Activated naive CD4-positive, alpha-beta T cell treated with anti-CD3 and anti-CD28 coated beads for 36 hours (primary cell): ENCODE results near the gene IGSF10. TPM values are rescaled to one million over a fixed set of nuclear protein-coding genes. Genes with fewer than 3 reads are reported as not detected.
A peak's percentile ranks its signal among the peaks of the same experiment; 100 is the strongest.
"Not testable (repeated sequence)": the region's sequence is repeated elsewhere in the genome, so short reads cannot be mapped to it uniquely, and the experiment has no call there.

ENCODE experiments used
- CTCF ChIA-PET: fragments of 350-600 bp; sonication (Branson Sonifier 250); formaldehyde crosslinking; loops from one replicate; lab custom pipeline; 2021; ENCODE audit warnings: antibody characterized with exemption; lab: Charles Lee
- DNase-seq: peaks from one replicate; pipeline ENCODE4 v3.0.0-alpha.2; 2020
- H3K27ac Mint-ChIP-seq: one replicate; pipeline ENCODE4 v1.8.0; 2021; ENCODE audit warnings: mild to moderate bottlenecking, mixed read lengths
- H3K27me3 Mint-ChIP-seq: one replicate; pipeline ENCODE4 v1.8.0; 2021; ENCODE audit warnings: low read depth, mixed read lengths
- H3K36me3 Mint-ChIP-seq: one replicate; pipeline ENCODE4 v1.8.0; 2021; ENCODE audit warnings: low read depth, mixed read lengths
- H3K4me1 Mint-ChIP-seq: one replicate; pipeline ENCODE4 v1.8.0; 2021; ENCODE audit warnings: low read depth, mixed read lengths
- H3K4me3 Mint-ChIP-seq: one replicate; pipeline ENCODE4 v1.8.0; 2021; ENCODE audit warnings: mild to moderate bottlenecking, moderate library complexity, mixed read lengths
- H3K9me3 Mint-ChIP-seq: one replicate; pipeline ENCODE4 v1.8.0; 2021; ENCODE audit warnings: mixed read lengths
- intact Hi-C: fragments of 100-400 bp; cut with micrococcal nuclease; formaldehyde crosslinking; loops from one replicate; pipeline ENCODE4 v1.15.1; 2023
- total RNA-seq, 2 experiments: library from RNA; stranded (reverse); gene quantifications; one replicate each; pipeline ENCODE4 v1.2.3, GENCODE V29; 2021

The IGSF10 gene, protein sequence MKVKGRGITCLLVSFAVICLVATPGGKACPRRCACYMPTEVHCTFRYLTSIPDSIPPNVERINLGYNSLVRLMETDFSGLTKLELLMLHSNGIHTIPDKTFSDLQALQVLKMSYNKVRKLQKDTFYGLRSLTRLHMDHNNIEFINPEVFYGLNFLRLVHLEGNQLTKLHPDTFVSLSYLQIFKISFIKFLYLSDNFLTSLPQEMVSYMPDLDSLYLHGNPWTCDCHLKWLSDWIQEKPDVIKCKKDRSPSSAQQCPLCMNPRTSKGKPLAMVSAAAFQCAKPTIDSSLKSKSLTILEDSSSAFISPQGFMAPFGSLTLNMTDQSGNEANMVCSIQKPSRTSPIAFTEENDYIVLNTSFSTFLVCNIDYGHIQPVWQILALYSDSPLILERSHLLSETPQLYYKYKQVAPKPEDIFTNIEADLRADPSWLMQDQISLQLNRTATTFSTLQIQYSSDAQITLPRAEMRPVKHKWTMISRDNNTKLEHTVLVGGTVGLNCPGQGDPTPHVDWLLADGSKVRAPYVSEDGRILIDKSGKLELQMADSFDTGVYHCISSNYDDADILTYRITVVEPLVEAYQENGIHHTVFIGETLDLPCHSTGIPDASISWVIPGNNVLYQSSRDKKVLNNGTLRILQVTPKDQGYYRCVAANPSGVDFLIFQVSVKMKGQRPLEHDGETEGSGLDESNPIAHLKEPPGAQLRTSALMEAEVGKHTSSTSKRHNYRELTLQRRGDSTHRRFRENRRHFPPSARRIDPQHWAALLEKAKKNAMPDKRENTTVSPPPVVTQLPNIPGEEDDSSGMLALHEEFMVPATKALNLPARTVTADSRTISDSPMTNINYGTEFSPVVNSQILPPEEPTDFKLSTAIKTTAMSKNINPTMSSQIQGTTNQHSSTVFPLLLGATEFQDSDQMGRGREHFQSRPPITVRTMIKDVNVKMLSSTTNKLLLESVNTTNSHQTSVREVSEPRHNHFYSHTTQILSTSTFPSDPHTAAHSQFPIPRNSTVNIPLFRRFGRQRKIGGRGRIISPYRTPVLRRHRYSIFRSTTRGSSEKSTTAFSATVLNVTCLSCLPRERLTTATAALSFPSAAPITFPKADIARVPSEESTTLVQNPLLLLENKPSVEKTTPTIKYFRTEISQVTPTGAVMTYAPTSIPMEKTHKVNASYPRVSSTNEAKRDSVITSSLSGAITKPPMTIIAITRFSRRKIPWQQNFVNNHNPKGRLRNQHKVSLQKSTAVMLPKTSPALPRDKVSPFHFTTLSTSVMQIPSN (N-terminal part only)
- total RNA-seq: not detected

DNA sequence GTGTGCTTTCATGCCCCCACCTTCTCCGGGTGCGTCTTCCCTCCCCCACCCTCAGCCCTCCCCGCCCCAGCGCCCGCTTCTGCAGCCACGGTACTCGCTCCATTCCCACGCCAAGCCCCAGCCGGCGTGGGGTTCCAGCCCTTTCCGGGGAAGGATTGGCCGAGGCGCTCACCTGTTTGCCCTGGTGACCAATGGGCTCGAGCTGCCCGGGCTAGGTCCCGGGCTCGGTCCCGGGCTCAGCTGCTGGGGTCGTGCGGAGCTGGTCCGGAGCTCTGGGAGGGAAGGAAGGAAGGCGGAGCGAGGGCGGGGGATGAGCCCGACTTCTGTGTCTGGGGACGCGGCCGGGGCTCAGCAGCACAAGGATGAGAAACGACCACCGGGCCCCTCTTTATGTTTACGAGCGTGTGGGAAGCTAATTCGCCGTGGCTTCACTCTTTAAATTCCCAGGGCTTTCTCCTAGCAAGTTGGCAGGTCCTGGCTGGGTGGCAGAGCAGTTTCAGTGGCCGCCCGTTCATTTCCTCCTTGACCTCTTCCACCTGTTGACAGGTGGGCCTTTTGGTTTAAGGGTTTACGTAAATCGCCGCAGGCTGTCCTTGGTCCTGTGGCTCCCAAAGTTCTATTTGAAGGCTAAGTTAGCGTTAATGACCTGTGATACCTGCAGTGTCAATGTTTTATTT lies at the start of gene IGSF10:
IGSF10 (minus strand) TSS at position 288 of the 677 bp plus-strand sequence. CDS start 2,352 bp downstream, outside the sequence.
- Mint-ChIP-seq H3K27me3 (peaks cover 17% of the 10 kb centered on the region), H3K4me1 (peaks cover 2% of the 10 kb centered on the region), H3K27ac (no peak within 1 kb of the TSS), H3K4me3 (peak within 1 kb of the TSS; percentile 0), H3K36me3 (no peaks in the 10 kb centered on the region), H3K9me3 (no peaks in the 10 kb centered on the region)
- CTCF ChIA-PET: no interaction called here
- no peak for DNase-seq
- intact Hi-C loops: loop anchor here (10.0 kb wide), 1 partner anchor 296 kb away; no protein-coding TSS in a partner anchor

DNA sequence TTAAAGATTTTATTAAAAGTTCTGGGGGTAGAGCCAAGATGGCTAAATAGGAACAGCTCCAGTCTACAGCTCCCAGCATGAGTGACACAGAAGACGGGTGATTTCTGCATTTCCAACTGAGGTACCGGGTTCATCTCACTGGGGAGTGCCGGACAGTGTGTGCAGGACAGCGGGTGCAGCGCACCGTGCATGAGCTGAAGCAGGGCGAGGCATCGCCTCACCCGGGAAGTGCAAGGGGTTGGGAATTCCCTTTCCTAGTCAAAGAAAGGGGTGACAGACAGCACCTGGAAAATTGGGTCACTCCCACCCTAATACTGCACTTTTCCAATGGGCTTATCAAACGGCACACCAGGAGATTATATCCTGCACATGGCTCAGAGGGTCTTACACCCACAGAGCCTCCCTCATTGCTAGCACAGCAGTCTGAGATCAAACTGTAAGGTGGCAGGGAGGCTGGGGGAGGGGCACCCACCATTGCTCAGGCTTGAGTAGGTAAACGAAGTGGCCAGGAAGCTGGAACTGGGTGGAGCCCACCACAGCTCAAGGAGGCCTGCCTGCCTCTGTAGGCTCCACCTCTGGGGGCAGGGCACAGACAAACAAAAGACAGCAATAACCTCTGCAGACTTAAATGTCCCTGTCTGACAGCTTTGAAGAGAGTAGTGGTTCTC lies 48.7 kb upstream of the IGSF10 start:
- H3K36me3 Mint-ChIP-seq, H3K4me1 Mint-ChIP-seq, H3K4me3 Mint-ChIP-seq, H3K9me3 Mint-ChIP-seq, H3K27ac Mint-ChIP-seq, H3K27me3 Mint-ChIP-seq, DNase-seq, intact Hi-C loops: not testable (repeated sequence)
- CTCF ChIA-PET: interaction anchor here (0.6 kb wide), 1 partner anchor 1260 kb away, joined by 3 read pairs; no protein-coding TSS in a partner anchor

DNA sequence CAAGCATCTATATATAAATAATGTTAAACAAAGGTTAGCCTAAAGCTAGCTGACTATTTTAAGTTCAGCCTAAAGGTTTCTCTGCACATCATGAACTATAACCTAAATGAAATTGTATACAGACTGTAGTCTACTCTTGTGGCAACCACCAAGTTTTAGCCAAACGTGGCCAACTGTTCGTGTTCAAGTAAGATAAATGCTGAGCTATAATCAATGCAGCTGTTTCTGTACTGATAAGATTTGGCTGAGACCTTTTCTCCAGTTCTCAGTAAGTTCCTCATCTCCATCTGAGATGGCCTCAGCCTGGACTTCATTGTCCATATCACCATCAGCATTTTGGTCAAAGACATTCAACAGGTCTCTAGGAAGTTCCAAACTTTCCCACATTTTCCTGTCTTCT lies 43.7 kb upstream of the IGSF10 start:
- Mint-ChIP-seq H3K27ac (no peak overlapping the region), H3K36me3 (no peaks in the 10 kb centered on the region), H3K9me3 (no peaks in the 10 kb centered on the region), H3K4me3 (no peak overlapping the region), H3K27me3 (no peaks in the 10 kb centered on the region), H3K4me1 (no peaks in the 10 kb centered on the region)
- intact Hi-C loops: no loop called here
- DNase-seq: no peak
- CTCF ChIA-PET: no interaction called here

DNA sequence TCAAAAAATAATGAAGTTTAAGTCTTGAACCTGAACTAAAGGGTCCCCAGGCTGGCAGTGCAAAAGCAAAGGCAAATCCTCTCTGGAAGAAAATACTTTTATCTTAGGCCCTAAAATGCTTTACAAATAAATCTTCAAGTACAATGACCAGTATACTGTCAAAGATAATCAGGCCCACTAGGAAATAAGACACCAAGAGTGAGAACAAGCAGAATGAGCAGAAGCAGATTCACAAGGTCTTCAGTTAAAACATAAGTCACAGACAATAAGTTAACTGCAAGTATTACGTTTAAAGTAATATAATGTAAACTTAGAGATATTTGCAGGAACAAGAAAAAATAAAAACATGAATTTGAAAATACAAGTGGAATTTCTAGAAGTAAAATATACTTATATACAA lies 42.2 kb upstream of the IGSF10 start:
- DNase-seq: no peak
- Mint-ChIP-seq H3K4me3 (no peak overlapping the region), H3K9me3 (no peaks in the 10 kb centered on the region), H3K27ac (no peak overlapping the region), H3K36me3 (no peaks in the 10 kb centered on the region), H3K4me1 (no peaks in the 10 kb centered on the region), H3K27me3 (no peaks in the 10 kb centered on the region)
- intact Hi-C loops: no loop called here
- CTCF ChIA-PET: no interaction called here

DNA sequence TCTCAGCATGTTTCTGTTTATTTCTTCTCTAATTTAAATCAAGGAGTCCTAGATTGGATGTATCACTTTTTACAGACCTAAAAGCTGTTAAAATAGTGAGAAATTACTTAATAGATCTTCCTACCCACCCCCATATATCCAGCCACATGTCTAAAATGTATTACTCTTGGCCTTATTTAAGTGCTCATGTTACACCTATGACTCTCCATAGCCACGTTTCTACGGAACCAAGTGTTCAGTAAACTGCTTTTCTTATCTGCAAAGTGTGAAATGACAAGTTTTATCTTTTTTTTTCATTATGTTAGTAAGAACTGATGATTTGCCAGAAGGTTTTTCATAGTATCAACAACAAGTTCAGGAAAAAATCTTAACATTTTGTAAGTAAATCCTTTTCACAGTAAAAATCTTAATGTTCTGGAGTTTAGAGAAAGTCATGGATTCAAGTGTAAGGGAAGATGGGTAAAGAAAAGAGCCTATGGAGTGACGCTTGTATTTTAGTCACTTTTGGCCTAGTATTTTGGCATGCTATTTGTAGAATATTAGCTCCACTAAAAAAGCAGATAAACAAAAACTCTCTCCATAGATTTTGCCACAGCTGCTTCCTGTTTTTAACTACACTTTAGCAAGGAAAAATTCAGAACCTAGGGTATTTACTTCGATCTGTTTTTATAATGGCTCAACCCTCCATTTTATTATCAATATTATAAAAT lies 41.2 kb upstream of the IGSF10 start:
- Mint-ChIP-seq H3K27me3 (no peaks in the 10 kb centered on the region), H3K27ac (no peak overlapping the region), H3K36me3 (no peaks in the 10 kb centered on the region), H3K9me3 (no peaks in the 10 kb centered on the region), H3K4me1 (no peaks in the 10 kb centered on the region), H3K4me3 (no peak overlapping the region)
- DNase-seq: no peak
- intact Hi-C loops: no loop called here
- CTCF ChIA-PET: interaction anchor here (0.9 kb wide), 1 partner anchor 34 kb away, joined by 3 read pairs; no protein-coding TSS in a partner anchor

DNA sequence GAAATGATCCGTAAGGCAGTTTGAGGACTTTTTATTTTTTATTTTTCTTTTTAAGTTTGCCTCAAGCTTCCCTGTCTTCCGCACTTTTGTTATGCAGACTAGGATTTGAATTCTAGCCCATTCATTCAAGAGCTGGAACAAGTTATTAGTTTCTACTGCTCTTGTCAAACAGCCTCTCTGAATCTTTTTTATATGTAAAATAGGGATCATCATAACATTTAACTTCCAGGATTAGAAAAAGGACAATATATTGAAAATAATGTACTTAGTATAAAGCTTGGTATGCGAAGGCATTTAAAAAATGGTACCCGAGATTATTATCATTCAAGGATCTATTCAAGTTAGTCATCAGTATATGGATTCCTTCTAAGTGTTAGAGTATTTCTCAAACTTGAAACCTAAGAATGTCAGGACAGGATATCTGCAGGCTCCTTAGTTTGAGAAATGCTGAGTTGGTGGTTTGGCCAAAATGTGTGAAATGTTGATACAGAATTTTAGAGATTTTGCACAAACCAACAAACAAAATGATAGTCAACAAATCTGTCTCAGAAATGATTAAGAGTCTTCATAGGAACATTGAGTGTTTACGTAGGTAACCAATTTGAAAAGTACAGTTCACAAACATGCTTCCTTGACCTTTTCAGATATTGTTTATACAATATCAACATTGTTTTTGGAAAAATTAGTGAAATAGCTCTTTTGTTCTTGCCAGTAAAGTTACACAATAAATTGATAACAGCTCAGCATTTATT lies 40.5 kb upstream of the IGSF10 start:
- intact Hi-C loops: no loop called here
- Mint-ChIP-seq H3K4me1 (no peaks in the 10 kb centered on the region), H3K9me3 (no peaks in the 10 kb centered on the region), H3K4me3 (no peak overlapping the region), H3K27me3 (no peaks in the 10 kb centered on the region), H3K27ac (no peak overlapping the region), H3K36me3 (no peaks in the 10 kb centered on the region)
- no peak for DNase-seq
- CTCF ChIA-PET: interaction anchor here (0.9 kb wide), 1 partner anchor 33 kb away, joined by 3 read pairs; no protein-coding TSS in a partner anchor

DNA sequence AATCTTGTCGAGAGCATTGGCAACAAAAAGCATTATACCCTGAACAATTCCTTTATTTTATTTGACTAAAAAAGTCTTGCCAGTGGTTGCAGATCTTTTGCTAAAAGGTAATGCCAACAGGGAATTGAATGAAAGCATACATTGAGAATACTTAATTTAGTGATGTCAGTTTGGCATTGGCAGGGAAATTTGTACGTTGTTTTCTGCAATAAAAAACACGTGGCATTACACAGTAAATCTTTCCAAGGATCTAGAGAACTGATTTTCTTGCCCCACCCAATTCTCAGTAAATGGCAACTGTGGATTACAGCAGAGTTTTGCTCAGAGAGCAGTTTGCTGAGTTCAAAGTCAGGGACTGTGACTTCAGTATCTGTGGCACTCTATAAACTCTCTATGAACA lies 38.3 kb upstream of the IGSF10 start:
- intact Hi-C loops: no loop called here
- Mint-ChIP-seq H3K36me3 (no peaks in the 10 kb centered on the region), H3K27me3 (no peaks in the 10 kb centered on the region), H3K4me1 (no peaks in the 10 kb centered on the region), H3K27ac (no peak overlapping the region), H3K9me3 (no peaks in the 10 kb centered on the region), H3K4me3 (no peak overlapping the region)
- DNase-seq: no peak
- CTCF ChIA-PET: no interaction called here

DNA sequence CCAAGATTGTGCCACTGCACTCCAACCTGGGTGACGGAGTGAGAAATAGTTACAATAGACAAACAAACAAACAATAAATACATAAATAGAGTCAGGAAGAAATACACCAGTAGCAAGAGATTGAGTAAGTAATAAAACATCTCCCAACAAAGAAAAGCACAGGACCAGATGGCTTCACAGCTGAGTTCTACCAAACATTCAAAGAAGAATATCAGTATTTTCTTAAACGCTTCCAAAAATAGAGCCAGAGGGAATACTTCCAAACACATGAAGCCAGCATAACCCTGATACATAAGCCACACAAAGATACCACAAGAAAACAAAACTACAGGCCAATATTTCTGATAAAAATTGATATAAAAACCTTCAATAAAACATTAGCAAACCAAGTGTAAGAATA lies 30.7 kb upstream of the IGSF10 start:
- Mint-ChIP-seq H3K9me3 (no peaks in the 10 kb centered on the region), H3K4me3 (no peak overlapping the region), H3K27me3 (peaks cover 2% of the 10 kb centered on the region), H3K36me3 (no peaks in the 10 kb centered on the region), H3K4me1 (no peaks in the 10 kb centered on the region), H3K27ac (no peak overlapping the region)
- intact Hi-C loops: no loop called here
- DNase-seq: no peak
- CTCF ChIA-PET: no interaction called here

DNA sequence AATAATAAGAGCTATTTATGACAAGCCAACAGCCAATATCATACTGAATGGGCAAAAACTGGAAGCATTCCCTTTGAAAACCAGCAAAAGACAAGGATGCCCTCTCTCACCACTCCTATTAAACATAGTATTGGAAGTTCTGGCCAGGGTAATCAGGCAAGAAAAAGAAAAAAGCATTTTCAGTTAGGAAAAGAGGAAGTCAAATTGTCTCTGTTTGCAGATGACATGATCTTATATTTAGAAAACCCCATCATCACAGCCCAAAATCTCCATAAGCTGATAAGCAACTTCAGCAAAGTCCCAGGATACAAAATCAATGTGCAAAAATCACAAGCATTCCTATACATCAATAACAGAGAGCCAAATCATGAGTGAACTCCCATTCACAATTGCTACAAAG lies 27.0 kb upstream of the IGSF10 start:
- intact Hi-C loops, DNase-seq, H3K4me1 Mint-ChIP-seq, H3K36me3 Mint-ChIP-seq, CTCF ChIA-PET, H3K27ac Mint-ChIP-seq, H3K9me3 Mint-ChIP-seq, H3K27me3 Mint-ChIP-seq, H3K4me3 Mint-ChIP-seq: not testable (repeated sequence)

DNA sequence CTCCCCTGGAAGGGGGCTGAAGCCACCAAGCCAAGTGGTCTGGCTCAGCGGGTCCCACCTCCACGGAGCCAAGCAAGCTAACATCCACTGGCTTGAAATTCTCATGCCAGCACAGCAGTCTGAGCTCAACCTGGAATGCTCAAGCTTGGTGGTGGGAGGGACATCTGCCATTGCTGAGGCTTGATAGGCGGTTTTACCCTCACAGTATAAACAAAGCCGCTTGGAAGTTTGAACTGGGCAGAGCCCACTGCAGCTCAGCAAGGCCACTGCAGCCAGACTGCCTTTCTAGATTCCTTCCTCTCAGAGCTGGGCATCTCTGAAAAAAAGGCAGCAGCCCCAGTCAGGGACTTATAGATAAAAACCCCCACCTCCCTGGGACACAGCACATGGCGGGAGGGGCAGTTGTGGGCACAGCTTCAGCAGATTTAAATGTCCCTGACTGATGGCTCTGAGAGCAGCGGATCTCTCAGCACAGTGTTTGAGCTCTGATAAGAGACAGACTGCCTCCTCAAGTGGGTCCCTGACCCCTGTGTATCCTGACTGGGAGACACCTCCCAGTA lies 23.2 kb upstream of the IGSF10 start:
- H3K4me3 Mint-ChIP-seq: no peak overlapping the region
- peaks cover 12% of the 10 kb centered on the region for H3K27me3 Mint-ChIP-seq
- H3K4me1 Mint-ChIP-seq: no peaks in the 10 kb centered on the region
- DNase-seq: no peak
- intact Hi-C loops: no loop called here
- H3K27ac Mint-ChIP-seq: no peak overlapping the region
- H3K9me3 Mint-ChIP-seq: peaks cover 15% of the 10 kb centered on the region
- CTCF ChIA-PET: no interaction called here
- peaks cover 1% of the 10 kb centered on the region for H3K36me3 Mint-ChIP-seq
